GDM1 (cell line): ENCODE measurements around the gene C12orf75.
"Not testable (repeated sequence)": the region's sequence is repeated elsewhere in the genome, so short reads cannot be mapped to it uniquely, and the experiment has no call there.

Source experiments
- DNase-seq: peaks from one replicate; lab custom pipeline; 2025; lab: John Stamatoyannopoulos, UW

Gene C12orf75

DNA sequence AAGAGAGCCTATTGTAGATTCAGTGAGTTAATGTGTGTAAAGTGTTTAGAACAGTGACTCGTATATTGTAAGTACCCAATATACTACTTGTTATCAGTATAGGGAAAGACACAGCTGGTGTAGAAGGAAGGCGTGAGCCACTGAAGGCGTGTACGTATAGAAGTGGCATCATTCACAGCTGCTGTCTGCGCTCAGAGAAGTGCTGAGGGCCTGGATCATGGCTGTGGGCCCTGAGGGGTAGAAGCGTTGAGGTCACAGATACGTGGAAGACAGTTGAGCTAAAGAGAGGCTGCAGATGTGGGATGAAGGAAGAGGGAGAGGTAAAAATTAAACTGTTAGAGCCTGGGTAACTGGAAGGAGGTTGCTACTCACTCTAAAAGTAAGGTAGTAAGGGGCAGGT lies 5.9 kb downstream of the C12orf75 start:
- no peak for DNase-seq

- no peak for DNase-seq
Measured at GRCh38 chr12:105337391-105337790, 6.9 kb downstream of the C12orf75 start.

DNA sequence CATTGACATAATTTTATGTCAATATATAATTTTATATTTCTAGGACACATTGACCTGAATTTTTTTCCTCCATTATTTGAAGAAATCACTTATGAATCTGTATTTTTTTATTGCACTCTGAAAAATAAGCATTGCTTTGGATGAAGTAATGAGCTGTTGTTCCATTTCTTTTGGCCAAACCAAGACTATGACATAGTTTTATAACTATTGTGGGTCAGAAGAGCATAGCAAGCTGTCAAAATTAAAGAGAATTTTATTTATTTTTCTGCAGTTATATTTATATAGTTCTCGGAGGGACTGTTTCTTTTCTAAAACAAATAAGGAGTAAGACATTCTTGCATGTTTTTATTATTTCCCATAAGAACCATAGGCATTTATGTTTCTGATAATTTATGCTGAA lies 8.5 kb downstream of the C12orf75 start:
- no peak for DNase-seq

GRCh38 chr12:105341010-105341409 lies 10.5 kb downstream of the C12orf75 start:
- DNase-seq, result no peak

DNA sequence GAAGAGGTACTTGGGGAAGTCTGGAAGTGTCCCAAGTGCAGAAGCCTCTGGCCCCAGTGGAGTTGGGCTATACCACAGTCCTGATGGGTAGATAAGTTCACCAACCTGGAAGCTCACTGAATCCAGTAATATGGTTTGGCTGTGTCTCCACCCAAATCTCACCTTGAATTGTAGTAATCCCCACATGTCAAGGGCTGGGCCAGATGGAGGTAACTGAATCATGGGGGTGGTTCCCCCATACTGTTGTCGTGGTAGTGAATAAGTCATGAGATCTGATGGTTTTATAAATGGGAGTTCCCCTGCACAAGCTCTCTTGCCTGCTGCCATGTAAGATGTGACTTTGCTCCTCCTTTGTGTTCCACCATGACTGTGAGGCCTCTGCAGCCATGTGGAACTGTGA lies 11.1 kb downstream of the C12orf75 start:
- not testable (repeated sequence) for DNase-seq

- no peak for DNase-seq
Measured at GRCh38 chr12:105342464-105342863, 12.0 kb downstream of the C12orf75 start.

GRCh38 chr12:105343836-105344235 lies 13.3 kb downstream of the C12orf75 start:
- DNase-seq, result no peak

DNA sequence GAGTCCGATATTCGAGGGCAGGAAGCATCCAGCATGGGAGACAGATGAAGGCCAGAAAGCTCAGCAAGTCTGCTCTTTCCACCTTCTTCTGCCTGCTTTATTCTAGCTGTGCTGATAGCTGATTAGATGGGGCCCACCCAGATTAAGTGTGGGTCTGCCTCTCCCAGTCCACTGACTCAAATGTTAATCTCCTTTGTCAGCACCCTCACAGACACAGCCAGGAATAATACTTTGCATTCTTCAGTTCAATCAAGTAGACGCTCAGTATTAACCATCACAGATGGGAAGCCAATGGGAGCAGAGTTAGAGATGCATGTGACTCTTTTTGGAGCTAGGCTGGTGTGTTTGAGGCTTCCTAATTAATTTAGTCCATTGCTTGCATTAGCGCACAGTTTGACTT lies 17.0 kb downstream of the C12orf75 start:
- no peak for DNase-seq

DNA sequence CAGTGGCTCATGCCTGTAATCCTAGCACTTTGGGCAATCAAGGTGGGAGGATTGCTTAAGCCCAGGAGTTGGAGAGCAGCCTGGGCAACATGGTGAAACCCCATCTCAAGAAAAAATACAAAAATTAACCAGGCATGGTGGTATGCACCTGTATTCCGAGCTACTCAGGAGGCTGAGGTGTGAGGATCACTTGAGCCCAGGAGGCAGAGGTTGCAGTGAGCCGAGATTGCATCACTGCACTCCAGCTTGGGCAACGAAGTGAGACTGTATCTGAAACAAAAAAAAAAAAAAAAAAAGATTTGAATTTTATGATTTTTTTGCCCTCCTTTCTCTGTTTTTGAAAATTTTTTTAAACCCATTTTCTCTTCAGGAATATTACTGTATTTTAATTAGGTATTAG lies 17.7 kb downstream of the C12orf75 start:
- DNase-seq, result no peak

- no peak for DNase-seq
Measured at GRCh38 chr12:105348561-105348960, 18.1 kb downstream of the C12orf75 start.

- DNase-seq, result no peak
Measured at GRCh38 chr12:105349138-105349537, 18.6 kb downstream of the C12orf75 start.

DNA sequence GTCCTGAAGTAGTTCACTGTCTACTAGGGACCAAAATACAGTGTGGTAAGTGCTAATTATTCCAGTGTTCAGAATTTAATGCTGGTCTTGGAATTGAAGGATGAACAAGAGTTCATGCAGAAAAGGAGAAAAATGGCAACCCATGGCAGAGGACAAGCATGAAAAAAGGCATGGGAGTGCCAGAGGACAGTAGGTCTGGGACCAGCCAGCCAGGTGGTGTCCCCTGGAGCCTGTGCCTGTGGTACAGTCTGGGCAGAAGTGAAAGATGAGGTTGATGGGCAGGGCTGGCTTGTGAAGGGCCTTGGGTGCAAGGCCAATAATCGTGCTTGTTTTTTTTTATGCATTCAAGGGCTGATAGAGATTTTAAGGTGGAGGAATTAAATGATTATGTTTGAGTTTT lies 21.0 kb downstream of the C12orf75 start:
- DNase-seq, result no peak

DNA sequence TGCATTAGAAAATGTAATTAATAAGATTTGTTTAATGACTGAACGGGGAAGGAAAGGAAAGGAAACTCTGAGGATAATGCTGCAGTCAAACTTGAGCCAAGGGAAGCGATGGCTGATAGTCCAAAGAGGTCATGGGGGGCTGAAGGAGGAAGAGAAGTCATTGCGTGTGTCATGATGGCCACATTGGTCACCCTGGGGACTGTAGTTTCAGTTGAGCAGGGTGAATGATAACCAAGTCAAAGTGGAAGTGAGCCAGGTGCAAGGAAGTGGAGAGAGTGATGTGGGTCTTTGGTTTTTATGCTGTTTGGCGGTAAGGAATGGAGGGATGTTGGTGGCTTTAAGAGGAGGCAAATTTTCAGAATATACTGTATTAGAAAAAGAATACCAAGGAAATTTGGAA lies 21.6 kb downstream of the C12orf75 start:
- DNase-seq, result no peak

GRCh38 chr12:105352940-105353635 lies 22.6 kb downstream of the C12orf75 start:
- no peak for DNase-seq

GRCh38 chr12:105355752-105356151 lies 25.3 kb downstream of the C12orf75 start:
- no peak for DNase-seq

DNA sequence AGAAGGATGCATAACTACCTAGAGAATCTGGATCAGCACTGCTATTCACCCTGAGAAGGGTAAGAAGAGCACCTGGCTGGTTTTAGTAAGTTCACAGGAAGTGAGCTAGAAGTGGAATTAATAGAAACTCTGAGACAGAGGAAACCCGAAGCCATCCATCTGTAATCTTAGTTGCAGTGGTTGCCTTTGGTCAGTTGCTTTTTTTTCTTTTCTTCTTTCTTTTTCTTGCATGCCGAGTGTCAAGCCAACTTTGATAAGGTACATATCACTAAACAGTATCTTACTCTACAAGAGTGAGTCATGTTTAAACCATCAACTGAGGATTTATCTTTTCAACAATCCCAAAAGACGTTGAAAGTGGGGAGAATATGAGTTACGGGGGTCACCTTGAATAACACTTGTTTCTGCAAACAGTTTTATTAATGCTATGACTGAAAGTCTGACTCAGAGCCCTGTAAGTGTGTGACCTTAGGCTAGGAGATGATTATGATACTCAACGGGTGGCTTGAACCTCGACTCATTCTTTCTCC lies 26.7 kb downstream of the C12orf75 start:
- DNase-seq, result no peak

- DNase-seq, result no peak
Measured at GRCh38 chr12:105358789-105359188, 28.3 kb downstream of the C12orf75 start.

GRCh38 chr12:105359856-105360255 lies 29.4 kb downstream of the C12orf75 start:
- DNase-seq, result no peak

GRCh38 chr12:105363890-105364289 lies 33.4 kb downstream of the C12orf75 start:
- DNase-seq, result no peak

DNA sequence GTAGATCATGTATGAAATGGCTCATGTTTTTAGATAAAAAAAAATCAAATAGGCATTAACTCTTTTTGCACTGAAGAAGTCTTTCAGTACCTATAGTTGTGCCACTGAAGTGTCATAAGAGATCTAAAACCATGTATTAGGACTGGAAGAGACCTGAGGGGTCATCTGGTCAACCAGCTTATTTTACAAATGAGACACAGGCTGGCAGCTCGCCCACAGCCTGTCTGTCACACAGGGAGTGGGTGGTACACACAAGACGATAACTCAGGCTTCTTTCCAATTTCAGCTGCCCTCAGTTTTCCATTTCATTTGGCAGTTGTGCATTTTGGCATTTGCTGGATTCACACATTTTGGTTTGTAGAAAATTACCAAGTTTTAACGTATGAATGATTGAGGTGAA lies 34.7 kb downstream of the C12orf75 start:
- DNase-seq, result no peak

- no peak for DNase-seq
Measured at GRCh38 chr12:105368047-105368646, 37.7 kb downstream of the C12orf75 start.

DNA sequence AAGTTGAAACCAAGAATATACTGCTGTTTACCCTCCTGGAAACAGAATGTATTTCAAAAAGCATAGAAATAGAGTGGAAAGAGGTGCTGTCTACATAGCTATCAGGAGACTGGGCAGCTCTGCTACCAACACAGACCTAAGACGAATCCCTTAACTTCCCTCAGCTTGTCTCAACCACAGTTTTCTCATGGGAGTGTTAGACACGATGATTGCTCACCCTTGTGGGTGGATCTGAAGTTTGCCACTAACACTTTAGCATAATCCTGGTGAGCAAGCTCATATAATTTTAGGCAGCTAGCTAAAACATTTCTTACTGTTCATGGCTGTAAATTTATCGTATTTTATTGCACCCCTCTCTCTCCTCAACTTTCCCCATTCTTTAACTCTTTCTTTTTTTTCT lies 38.5 kb downstream of the C12orf75 start:
- DNase-seq, result no peak

- no peak for DNase-seq
Measured at GRCh38 chr12:105374303-105374702, 43.8 kb downstream of the C12orf75 start.

- DNase-seq, result no peak
Measured at GRCh38 chr12:105377077-105377476, 46.6 kb downstream of the C12orf75 start.
